Measurements from ENCODE around the gene RGS11. TPM values are rescaled to one million over a fixed set of nuclear protein-coding genes. Genes with fewer than 3 reads are reported as not detected.

RGS11 gene
- total and polyA plus RNA-seq, 9 of the 15 experiments (the other 6 are each of a cell fraction or from before 2014, with no cell fraction given) = not detected

DNA sequence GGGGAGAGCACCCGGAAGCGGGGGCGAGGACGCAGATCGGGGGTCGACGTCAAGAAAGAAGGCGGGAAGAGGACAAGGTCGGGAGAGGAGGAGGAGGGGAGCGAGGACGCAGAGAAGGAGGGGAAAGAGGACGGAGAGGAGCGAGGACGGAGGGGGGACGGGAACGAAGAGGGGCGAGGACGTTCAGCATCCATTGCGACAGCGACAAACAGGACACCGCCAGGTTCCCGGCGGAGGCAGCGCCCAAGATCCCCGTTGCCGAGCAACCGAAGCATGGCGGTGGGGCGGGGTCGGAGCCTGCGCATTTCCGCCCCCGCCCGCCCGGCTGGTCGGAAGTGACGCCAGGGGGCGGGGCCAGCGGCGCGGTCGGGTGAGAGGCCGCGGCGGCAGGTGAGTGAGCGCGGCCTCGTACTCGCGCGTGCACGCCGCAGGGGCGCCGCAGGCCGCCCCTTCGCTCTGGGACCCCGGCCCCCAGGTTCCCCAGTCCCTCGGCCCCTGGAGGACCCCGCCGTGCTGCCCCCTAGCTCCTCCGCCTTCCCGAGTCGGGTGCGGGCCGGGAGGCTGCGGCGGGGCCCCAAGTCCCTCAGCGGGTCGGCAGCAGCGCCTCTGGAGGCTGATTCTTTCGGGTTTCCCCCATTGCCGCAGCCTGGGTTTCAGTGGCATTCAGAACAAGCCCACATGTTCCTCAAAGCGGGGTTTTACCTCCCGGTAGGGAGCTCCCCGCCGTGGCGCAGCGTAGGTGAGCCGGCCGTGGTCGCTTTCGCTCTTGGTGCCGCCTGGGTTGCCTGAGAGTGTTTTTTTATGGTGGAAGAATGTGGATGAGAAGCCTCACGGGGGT, 41.1 kb downstream of the RGS11 start, which contains the start of gene FAM234A (continued):
- TF ChIP-seq, protein P1, sequence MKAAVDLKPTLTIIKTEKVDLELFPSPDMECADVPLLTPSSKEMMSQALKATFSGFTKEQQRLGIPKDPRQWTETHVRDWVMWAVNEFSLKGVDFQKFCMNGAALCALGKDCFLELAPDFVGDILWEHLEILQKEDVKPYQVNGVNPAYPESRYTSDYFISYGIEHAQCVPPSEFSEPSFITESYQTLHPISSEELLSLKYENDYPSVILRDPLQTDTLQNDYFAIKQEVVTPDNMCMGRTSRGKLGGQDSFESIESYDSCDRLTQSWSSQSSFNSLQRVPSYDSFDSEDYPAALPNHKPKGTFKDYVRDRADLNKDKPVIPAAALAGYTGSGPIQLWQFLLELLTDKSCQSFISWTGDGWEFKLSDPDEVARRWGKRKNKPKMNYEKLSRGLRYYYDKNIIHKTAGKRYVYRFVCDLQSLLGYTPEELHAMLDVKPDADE (conservative IDR thresholded peaks at IDR 0.05; ENCODE audit: control insufficient read depth, low read depth, low read length) = peak; percentile 59
- TF ChIP-seq PCBP1 (IDR thresholded peaks at IDR 0.05; ENCODE audit: low read depth, low read length, poor library complexity, severe bottlenecking) = peak; percentile 34
- TF ChIP-seq, protein P2, sequence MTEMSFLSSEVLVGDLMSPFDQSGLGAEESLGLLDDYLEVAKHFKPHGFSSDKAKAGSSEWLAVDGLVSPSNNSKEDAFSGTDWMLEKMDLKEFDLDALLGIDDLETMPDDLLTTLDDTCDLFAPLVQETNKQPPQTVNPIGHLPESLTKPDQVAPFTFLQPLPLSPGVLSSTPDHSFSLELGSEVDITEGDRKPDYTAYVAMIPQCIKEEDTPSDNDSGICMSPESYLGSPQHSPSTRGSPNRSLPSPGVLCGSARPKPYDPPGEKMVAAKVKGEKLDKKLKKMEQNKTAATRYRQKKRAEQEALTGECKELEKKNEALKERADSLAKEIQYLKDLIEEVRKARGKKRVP (CRISPR knock-in tag; IDR thresholded peaks at IDR 0.05) = 0 out of 2 replicates have a peak, but pooled peaks have one; percentile 32
- TF ChIP-seq ZNF121 (CRISPR knock-in tag; conservative IDR thresholded peaks at IDR 0.05) = no peak
- TF ChIP-seq FOXJ2 (tag; IDR thresholded peaks at IDR 0.05) = peak; percentile 71; the same call in 1 of the 2 replicates
- TF ChIP-seq, protein P3, sequence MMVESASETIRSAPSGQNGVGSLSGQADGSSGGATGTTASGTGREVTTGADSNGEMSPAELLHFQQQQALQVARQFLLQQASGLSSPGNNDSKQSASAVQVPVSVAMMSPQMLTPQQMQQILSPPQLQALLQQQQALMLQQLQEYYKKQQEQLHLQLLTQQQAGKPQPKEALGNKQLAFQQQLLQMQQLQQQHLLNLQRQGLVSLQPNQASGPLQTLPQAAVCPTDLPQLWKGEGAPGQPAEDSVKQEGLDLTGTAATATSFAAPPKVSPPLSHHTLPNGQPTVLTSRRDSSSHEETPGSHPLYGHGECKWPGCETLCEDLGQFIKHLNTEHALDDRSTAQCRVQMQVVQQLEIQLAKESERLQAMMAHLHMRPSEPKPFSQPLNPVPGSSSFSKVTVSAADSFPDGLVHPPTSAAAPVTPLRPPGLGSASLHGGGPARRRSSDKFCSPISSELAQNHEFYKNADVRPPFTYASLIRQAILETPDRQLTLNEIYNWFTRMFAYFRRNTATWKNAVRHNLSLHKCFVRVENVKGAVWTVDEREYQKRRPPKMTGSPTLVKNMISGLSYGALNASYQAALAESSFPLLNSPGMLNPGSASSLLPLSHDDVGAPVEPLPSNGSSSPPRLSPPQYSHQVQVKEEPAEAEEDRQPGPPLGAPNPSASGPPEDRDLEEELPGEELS (CRISPR knock-in tag; IDR thresholded peaks at IDR 0.05; ENCODE audit: borderline replicate concordance) = no peak
- TF ChIP-seq ELF1 (tag; IDR thresholded peaks at IDR 0.05) = peak; percentile 81
- TF ChIP-seq ZFX (CRISPR knock-in tag; IDR thresholded peaks at IDR 0.05) = peak; percentile 96
- peak; percentile 91; the same call in 1 of the 2 replicates for TF ChIP-seq LARP7 (IDR thresholded peaks at IDR 0.05)
- TF ChIP-seq TAL1 (IDR thresholded peaks at IDR 0.05) = 0 out of 2 replicates have a peak, but pooled peaks have one; percentile 9
- peak; percentile 23; the same call in 1 of the 2 replicates for TF ChIP-seq ZNF12 (CRISPR knock-in tag; IDR thresholded peaks at IDR 0.05)
- TF ChIP-seq, protein P4, sequence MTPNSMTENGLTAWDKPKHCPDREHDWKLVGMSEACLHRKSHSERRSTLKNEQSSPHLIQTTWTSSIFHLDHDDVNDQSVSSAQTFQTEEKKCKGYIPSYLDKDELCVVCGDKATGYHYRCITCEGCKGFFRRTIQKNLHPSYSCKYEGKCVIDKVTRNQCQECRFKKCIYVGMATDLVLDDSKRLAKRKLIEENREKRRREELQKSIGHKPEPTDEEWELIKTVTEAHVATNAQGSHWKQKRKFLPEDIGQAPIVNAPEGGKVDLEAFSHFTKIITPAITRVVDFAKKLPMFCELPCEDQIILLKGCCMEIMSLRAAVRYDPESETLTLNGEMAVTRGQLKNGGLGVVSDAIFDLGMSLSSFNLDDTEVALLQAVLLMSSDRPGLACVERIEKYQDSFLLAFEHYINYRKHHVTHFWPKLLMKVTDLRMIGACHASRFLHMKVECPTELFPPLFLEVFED (CRISPR knock-in tag; conservative IDR thresholded peaks at IDR 0.05) = 0 out of 2 replicates have a peak, but pooled peaks have one; percentile 71
- TF ChIP-seq, protein P5, sequence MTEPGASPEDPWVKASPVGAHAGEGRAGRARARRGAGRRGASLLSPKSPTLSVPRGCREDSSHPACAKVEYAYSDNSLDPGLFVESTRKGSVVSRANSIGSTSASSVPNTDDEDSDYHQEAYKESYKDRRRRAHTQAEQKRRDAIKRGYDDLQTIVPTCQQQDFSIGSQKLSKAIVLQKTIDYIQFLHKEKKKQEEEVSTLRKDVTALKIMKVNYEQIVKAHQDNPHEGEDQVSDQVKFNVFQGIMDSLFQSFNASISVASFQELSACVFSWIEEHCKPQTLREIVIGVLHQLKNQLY (CRISPR knock-in tag; conservative IDR thresholded peaks at IDR 0.05) = no peak
- no peak for TF ChIP-seq XRCC4 (IDR thresholded peaks at IDR 0.05; ENCODE audit: extremely low read depth, insufficient read depth, insufficient read length)
- TF ChIP-seq ZSCAN29 (IDR thresholded peaks at IDR 0.05) = peak; percentile 73; the same call in 1 of the 2 replicates
- TF ChIP-seq, protein P6, sequence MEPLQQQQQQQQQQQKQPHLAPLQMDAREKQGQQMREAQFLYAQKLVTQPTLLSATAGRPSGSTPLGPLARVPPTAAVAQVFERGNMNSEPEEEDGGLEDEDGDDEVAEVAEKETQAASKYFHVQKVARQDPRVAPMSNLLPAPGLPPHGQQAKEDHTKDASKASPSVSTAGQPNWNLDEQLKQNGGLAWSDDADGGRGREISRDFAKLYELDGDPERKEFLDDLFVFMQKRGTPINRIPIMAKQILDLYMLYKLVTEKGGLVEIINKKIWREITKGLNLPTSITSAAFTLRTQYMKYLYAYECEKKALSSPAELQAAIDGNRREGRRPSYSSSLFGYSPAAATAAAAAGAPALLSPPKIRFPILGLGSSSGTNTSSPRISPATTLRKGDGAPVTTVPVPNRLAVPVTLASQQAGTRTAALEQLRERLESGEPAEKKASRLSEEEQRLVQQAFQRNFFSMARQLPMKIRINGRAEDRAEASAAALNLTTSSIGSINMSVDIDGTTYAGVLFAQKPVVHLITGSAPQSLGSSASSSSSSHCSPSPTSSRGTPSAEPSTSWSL (CRISPR knock-in tag; IDR thresholded peaks at IDR 0.05; ENCODE audit: borderline replicate concordance) = no peak
- no peak for TF ChIP-seq NFATC3 (IDR thresholded peaks at IDR 0.05)
- TF ChIP-seq ETV5 (CRISPR knock-in tag; IDR thresholded peaks at IDR 0.05; ENCODE audit: low read depth) = 0 out of 2 replicates have a peak, but pooled peaks have one; percentile 14
- TF ChIP-seq SIRT6 (IDR thresholded peaks at IDR 0.05; ENCODE audit: low read depth, low read length) = no peak
